Cardiac muscle cell (in vitro differentiated cells and primary cell): ENCODE results near the gene ISLR. TPM values are rescaled to one million over a fixed set of nuclear protein-coding genes. Genes with fewer than 3 reads are reported as not detected.

ENCODE experiments used
- DNase-seq, 2 donors: peaks; one replicate each; pipeline versions ENCODE4 v3.0.0 to v3.0.0-alpha.2; 2010 to 2017; ENCODE audit warnings: low read depth in 1 of 2, low spot score in 1 of 2
- H3K27ac ChIP-seq: fragments of 200-600 bp; sonication (generic); 2 replicates; pipeline ENCODE4 v1.5.1; 2016
- H3K27me3 ChIP-seq: fragments of 200-600 bp; sonication (generic); 2 replicates; pipeline ENCODE4 v1.6.0; 2016; ENCODE audit warnings: control low read depth
- H3K36me3 ChIP-seq: fragments of 200-600 bp; sonication (generic); 2 replicates; pipeline ENCODE4 v1.5.1; 2016; ENCODE audit warnings: control low read depth
- H3K4me1 ChIP-seq: fragments of 200-600 bp; sonication (generic); 2 replicates; pipeline ENCODE4 v1.8.1; 2017; ENCODE audit warnings: low read depth, mild to moderate bottlenecking, mixed run types
- H3K4me3 ChIP-seq: fragments of 200-600 bp; sonication (generic); 2 replicates; pipeline ENCODE4 v1.5.1; 2016; ENCODE audit warnings: mild to moderate bottlenecking
- H3K9me3 ChIP-seq: fragments of 200-600 bp; sonication (generic); 2 replicates; pipeline ENCODE4 v1.5.1; 2017; ENCODE audit warnings: low read depth, mild to moderate bottlenecking, control low read depth
- CTCF ChIP-seq: IDR thresholded peaks from 2 replicates; pipeline ENCODE4 v1.5.1; 2012; ENCODE audit warnings: low read depth, mild to moderate bottlenecking, low read length
- polyA plus RNA-seq: library from polyadenylated mRNA; unstranded; fragments of >200 nt; fragmentation: Nextera tagmentation; extraction: Ambion mirVana; gene quantifications from 2 replicates; pipeline ENCODE4 v1.2.1, GENCODE V29; 2016
- total RNA-seq: library from RNA; depleted of rRNA; stranded (reverse); fragments of >200 nt; gene quantifications from 2 replicates; pipeline ENCODE4 v1.2.3, GENCODE V29; 2016

The ISLR gene
- total and polyA plus RNA-seq, 2 experiments from 2014 or later, result 0.44 to 4.1 TPM

GRCh38 chr15:74216949-74217348 is 43.4 kb downstream of the ISLR start:
- no peak overlapping the region for H3K4me3 ChIP-seq
- peaks cover 54% of the 10 kb centered on the region for H3K4me1 ChIP-seq
- H3K9me3 ChIP-seq, result no peaks in the 10 kb centered on the region
- no peak for DNase-seq
- no peaks in the 10 kb centered on the region for H3K27me3 ChIP-seq
- no peak for TF ChIP-seq CTCF
- H3K36me3 ChIP-seq, result no peaks in the 10 kb centered on the region
- no peak overlapping the region for H3K27ac ChIP-seq

DNA sequence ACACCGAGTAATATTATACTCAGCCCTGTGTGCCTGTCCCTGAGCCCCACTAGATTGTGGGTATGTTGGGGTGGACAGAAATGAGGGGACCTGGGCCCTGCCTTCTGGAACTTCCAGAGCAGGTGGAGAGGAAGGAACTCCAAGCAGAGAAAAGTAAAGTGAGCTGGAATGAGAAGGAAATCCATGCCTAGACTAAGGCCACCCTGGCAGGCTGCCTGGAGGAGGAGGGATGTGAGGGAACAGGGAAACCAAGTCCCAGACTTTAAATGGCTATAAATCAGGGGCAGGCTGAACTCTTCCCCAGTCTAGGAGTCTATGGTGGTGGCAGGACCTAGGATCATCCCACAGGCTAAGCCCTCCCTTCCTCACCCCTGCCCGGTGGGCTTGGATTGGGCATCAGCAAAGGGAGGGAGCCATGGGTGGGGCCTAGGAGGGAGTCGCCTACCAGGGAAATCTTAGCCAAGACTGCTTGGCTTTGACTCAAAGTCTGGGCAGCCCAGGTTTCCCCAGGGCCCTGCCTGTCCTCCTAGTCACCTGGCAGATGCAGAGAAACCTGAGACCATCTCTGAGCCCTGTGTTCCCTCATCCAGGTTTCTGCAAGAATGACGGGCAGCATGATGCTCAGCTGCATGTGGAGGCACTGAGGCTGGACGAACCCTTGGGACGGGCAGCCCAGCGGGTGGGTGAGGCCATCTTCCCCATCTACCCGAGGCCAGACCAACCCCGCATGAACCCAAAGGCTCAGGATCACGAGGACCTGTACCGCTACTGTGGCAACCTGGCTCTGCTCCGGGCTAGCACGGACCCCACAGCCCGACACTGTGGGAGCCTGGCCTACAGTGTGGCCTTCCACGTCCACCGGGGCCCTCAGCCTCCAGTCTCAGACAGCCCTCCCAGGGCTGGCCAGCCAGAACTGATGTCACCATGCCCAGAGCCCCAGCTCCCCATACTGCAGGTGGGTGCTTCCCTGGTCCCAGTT is 44.7 kb downstream of the ISLR start:
- Histone ChIP-seq H3K36me3 (no peaks in the 10 kb centered on the region), H3K9me3 (no peaks in the 10 kb centered on the region), H3K4me3 (no peak overlapping the region), H3K4me1 (peaks cover 60% of the 10 kb centered on the region), H3K27me3 (no peaks in the 10 kb centered on the region), H3K27ac (no peak overlapping the region)
- no peak for TF ChIP-seq CTCF
- DNase-seq, result no peak

GRCh38 chr15:74220475-74221248 is 47.2 kb downstream of the ISLR start:
- Histone ChIP-seq H3K4me3 (no peak overlapping the region), H3K27ac (peak overlapping the region; percentile 58), H3K4me1 (peaks cover 52% of the 10 kb centered on the region), H3K27me3 (no peaks in the 10 kb centered on the region), H3K9me3 (no peaks in the 10 kb centered on the region), H3K36me3 (no peaks in the 10 kb centered on the region)
- peak in 1 of 2 donors; percentile 68 for DNase-seq
- TF ChIP-seq CTCF, result no peak

DNA sequence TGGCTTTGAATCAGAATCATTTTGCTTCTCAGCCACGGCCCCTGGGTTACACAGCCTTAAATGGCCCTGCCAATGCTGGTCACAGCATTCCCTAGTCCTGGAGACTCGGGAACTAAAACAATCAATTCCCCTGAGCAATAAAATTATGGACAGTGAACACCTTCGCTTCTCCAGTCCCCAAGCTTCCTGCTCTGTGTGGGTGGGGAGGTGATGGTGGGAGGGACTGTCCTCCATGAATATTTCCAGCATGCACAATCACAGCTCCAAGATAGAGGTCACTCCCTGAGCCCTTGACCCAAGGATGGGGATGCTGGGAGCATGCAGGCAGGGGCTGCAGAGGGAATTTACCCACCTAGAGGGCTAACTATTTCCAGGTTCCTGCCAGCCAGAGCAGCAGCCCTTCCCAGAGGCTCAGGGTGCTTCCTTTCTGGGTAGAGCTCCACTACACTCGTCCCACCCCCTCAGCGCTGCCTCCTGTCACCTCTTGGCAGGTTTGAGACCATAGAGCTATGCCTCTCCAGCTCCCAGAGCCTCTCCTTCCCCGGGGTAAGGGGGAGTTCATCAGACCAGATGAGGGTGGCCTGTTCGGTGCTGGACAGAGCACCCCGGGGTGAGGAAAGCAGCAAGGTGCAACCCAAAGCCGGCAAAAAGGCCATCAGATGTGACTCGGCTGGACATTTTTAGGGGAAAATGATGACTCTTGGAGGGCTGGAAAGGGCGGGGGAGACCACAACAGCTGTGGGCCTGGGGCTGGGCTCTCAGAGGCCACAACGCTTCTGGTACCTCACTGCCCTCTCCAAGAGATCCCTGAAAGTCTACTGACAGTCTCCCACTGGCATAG is 48.1 kb downstream of the ISLR start:
- TF ChIP-seq CTCF, result no peak
- H3K27me3 ChIP-seq, result no peaks in the 10 kb centered on the region
- H3K9me3 ChIP-seq, result no peaks in the 10 kb centered on the region
- no peak overlapping the region for H3K4me3 ChIP-seq
- DNase-seq, result peak in 1 of 2 donors; percentile 58
- no peaks in the 10 kb centered on the region for H3K36me3 ChIP-seq
- H3K4me1 ChIP-seq, result peaks cover 51% of the 10 kb centered on the region
- no peak overlapping the region for H3K27ac ChIP-seq
